Esophagus muscularis mucosa (tissue), 4 donors: ENCODE results near the gene LHFPL5. TPM values are rescaled to one million over a fixed set of nuclear protein-coding genes. Genes with fewer than 3 reads are reported as not detected.

Experiments used
- DNase-seq: peaks from one replicate; pipeline ENCODE4 v3.0.0-alpha.2; 2017; ENCODE audit errors: extremely low spot score
- H3K27ac ChIP-seq, 4 donors: fragments of 200-600 bp; sonication (generic); replicated peaks in 1 of 4; 1 replicate in 3 of 4; 2 replicates in 1 of 4; pipeline ENCODE4 v1.5.1; 2016 to 2019; ENCODE audit warnings: mild to moderate bottlenecking in 1 of 4
- H3K27me3 ChIP-seq, 4 donors: fragments of 200-600 bp; sonication (generic); one replicate each; pipeline versions ENCODE4 v1.5.1 to v1.6.0; 2016 to 2019
- H3K36me3 ChIP-seq, 4 donors: fragments of 200-600 bp; sonication (generic); one replicate each; pipeline ENCODE4 v1.5.1; 2016 to 2019
- H3K4me1 ChIP-seq, 4 donors: fragments of 200-600 bp; sonication (generic); one replicate each; pipeline ENCODE4 v1.5.1; 2016 to 2019
- H3K4me3 ChIP-seq, 4 donors: fragments of 200-600 bp; sonication (generic); 1 replicate in 2 of 4; 2 replicates in 2 of 4; pipeline ENCODE4 v1.5.1; 2016 to 2019; ENCODE audit warnings: mild to moderate bottlenecking in 4 of 4, moderate library complexity in 1 of 4
- H3K9me3 ChIP-seq, 4 donors: fragments of 200-600 bp; sonication (generic); 1 replicate in 3 of 4; 2 replicates in 1 of 4; pipeline ENCODE4 v1.5.1; 2016 to 2019
- EP300 ChIP-seq: sonication (generic); formaldehyde crosslinking; IDR thresholded peaks from one replicate; pipeline ENCODE4 v1.6.1; 2017; ENCODE audit warnings: antibody characterized with exemption
- POLR2A ChIP-seq: fragments of 450-650 bp; IDR thresholded peaks from one replicate; pipeline ENCODE4 v1.6.1; 2017; ENCODE audit warnings: antibody characterized with exemption, moderate library complexity, mild to moderate bottlenecking, low read depth
- POLR2AphosphoS5 ChIP-seq, 2 donors: sonication (generic); formaldehyde crosslinking; IDR thresholded peaks; one replicate each; pipeline ENCODE4 v1.6.1; 2017; ENCODE audit warnings: antibody characterized with exemption in 2 of 2
- WGBS: methylation state at CpG from one replicate; pipeline ENCODE4 v1.1.5; 2018; 5-methylcytosine and 5-hydroxymethylcytosine counted together
- intact Hi-C: fragments of 100-400 bp; cut with DNase I; formaldehyde crosslinking; loops from one replicate; pipeline ENCODE4 v1.15.1; 2023
- total RNA-seq, 4 donors: library from RNA; depleted of rRNA; stranded (reverse); fragments of >200 nt; gene quantifications; one replicate each; pipeline versions ENCODE4 v1.1.0 to v1.2.1, GENCODE V29; 2016
- TF ChIP-seq, protein P1 (sequence below), 3 experiments: fragments of 200-600 bp in 2 of 3; fragments of 450-650 bp in 1 of 3; sonication (generic) in 2 of 3; IDR thresholded peaks; one replicate each; pipeline ENCODE4 v1.5.1; 2017 to 2019; ENCODE audit warnings: antibody characterized with exemption in 3 of 3, mild to moderate bottlenecking in 2 of 3, moderate library complexity in 1 of 3

The LHFPL5 gene
- total RNA-seq, 4 donors from 2014 or later, result not detected

DNA sequence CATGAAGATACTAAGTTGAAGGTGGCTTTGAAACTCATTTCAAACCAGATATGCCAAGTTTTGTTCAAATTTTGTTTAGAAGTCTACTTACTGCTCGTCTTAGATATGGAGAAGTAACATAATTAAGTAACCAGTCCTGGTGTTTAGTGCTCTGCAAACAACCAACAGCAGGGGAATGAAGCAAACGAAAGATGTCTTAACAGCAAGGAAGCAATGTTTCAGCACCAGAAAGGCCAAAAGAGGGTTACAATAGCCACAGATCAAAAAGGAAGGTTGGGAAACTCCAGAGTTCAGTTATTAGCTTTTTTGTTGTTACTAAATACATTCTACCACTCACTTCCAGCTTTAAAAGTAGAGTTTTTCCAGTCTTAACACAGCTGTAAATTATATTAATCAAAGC is 45.1 kb downstream of the LHFPL5 start:
- Histone ChIP-seq H3K27me3 (no peaks in the 10 kb centered on the region), H3K27ac (no peak overlapping the region), H3K4me1 (no peaks in the 10 kb centered on the region), H3K9me3 (peaks cover 0 to 7% (median 0%) of the 10 kb centered on the region in 4 donors), H3K36me3 (peaks cover 5 to 48% (median 37%) of the 10 kb centered on the region in 4 donors), H3K4me3 (no peak overlapping the region)
- no peak for DNase-seq
- TF ChIP-seq POLR2AphosphoS5 (IDR thresholded peaks at IDR 0.05) (no peak), EP300 (no peak), POLR2A (no peak)
- TF ChIP-seq, protein P1, sequence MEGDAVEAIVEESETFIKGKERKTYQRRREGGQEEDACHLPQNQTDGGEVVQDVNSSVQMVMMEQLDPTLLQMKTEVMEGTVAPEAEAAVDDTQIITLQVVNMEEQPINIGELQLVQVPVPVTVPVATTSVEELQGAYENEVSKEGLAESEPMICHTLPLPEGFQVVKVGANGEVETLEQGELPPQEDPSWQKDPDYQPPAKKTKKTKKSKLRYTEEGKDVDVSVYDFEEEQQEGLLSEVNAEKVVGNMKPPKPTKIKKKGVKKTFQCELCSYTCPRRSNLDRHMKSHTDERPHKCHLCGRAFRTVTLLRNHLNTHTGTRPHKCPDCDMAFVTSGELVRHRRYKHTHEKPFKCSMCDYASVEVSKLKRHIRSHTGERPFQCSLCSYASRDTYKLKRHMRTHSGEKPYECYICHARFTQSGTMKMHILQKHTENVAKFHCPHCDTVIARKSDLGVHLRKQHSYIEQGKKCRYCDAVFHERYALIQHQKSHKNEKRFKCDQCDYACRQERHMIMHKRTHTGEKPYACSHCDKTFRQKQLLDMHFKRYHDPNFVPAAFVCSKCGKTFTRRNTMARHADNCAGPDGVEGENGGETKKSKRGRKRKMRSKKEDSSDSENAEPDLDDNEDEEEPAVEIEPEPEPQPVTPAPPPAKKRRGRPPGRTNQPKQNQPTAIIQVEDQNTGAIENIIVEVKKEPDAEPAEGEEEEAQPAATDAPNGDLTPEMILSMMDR (IDR thresholded peaks at IDR 0.05), result no peak
- 81% methylated on average over 2 of the region's 2 CpGs for WGBS
- intact Hi-C loops, result no loop called here

DNA sequence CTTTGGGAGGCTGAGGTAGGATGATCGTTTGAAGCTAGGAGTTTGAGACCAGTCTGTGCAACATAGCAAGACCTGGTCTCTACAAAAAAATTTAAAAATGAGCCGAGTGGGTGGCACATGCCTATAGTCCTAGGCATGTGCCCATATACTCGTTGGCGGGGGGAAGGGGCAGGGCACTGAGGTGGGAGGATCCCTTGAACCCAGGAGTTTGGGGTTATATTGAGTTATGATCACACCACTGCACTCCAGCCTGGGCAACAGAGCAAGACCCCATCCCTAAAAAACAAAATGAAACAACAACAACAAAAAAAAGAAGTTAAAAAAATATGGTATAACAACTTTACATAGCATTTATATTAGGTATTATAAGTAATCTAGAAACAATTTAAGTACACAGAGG is 47.8 kb downstream of the LHFPL5 start:
- H3K27ac ChIP-seq, result no peak overlapping the region
- TF ChIP-seq POLR2A (no peak), EP300 (no peak), POLR2AphosphoS5 (IDR thresholded peaks at IDR 0.05) (no peak)
- TF ChIP-seq, protein P1 (IDR thresholded peaks at IDR 0.05), result no peak
- H3K4me3 ChIP-seq, result no peak overlapping the region
- intact Hi-C loops, result no loop called here
- H3K36me3 ChIP-seq, result peaks cover 17 to 66% (median 53%) of the 10 kb centered on the region in 4 donors
- H3K27me3 ChIP-seq, result no peaks in the 10 kb centered on the region
- WGBS, result 96% methylated on average over 4 of the region's 4 CpGs
- no peaks in the 10 kb centered on the region for H3K4me1 ChIP-seq
- DNase-seq, result no peak
- H3K9me3 ChIP-seq, result peaks cover 0 to 7% (median 0%) of the 10 kb centered on the region in 4 donors

DNA sequence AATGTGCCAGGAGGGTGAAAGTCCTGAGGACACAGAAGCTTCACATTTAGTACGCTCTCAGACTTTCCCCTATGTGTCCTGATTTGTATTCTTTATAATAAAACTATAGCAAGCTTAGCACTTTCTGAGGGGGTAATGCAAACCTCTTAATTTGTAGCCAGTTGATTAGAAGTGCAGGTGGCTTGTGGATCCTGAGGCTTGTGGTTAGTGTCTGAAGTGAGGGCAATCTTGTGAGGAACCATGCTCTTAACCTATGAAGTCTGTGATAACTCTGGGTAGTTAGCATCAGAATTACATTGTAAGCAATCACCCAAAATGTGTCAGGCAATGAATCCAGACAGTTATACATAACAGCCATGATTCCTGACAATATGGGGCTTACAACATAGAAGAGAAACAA is 51.1 kb downstream of the LHFPL5 start:
- intact Hi-C loops, result no loop called here
- 100% methylated on average over 1 of the region's 1 CpG for WGBS
- H3K27ac ChIP-seq, result no peak overlapping the region
- peaks cover 17 to 77% (median 56%) of the 10 kb centered on the region in 4 donors for H3K36me3 ChIP-seq
- H3K4me3 ChIP-seq, result no peak overlapping the region
- no peak for TF ChIP-seq POLR2AphosphoS5 (IDR thresholded peaks at IDR 0.05)
- TF ChIP-seq, protein P1 (IDR thresholded peaks at IDR 0.05), result no peak
- no peak for TF ChIP-seq EP300
- TF ChIP-seq POLR2A, result no peak
- no peaks in the 10 kb centered on the region for H3K9me3 ChIP-seq
- no peaks in the 10 kb centered on the region for H3K4me1 ChIP-seq
- no peak for DNase-seq
- H3K27me3 ChIP-seq, result no peaks in the 10 kb centered on the region

DNA sequence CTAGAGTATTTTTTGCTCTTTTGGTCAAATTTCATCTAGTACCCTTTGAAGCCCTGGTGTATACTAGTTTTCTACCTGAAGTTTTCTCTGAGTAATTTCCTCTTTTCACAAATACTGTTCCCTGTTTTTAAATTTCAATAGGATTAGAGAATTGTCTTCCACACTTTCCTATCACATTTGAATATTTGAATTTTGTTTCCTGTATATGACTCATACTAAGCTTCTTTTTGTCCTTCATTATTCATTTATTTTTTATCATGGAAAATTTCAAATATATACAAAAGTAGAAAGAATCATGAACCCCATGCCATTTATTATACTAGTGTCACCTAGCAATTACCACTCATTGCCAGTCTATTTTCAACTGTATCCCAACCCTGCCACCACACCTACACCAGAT is 52.7 kb downstream of the LHFPL5 start:
- no peak overlapping the region for H3K27ac ChIP-seq
- no peak for DNase-seq
- H3K36me3 ChIP-seq, result peaks cover 11 to 70% (median 46%) of the 10 kb centered on the region in 4 donors
- no peak overlapping the region for H3K4me3 ChIP-seq
- no peaks in the 10 kb centered on the region for H3K27me3 ChIP-seq
- H3K9me3 ChIP-seq, result no peaks in the 10 kb centered on the region
- intact Hi-C loops, result no loop called here
- no peaks in the 10 kb centered on the region for H3K4me1 ChIP-seq
- TF ChIP-seq POLR2A, result no peak
- TF ChIP-seq, protein P1 (IDR thresholded peaks at IDR 0.05), result no peak

DNA sequence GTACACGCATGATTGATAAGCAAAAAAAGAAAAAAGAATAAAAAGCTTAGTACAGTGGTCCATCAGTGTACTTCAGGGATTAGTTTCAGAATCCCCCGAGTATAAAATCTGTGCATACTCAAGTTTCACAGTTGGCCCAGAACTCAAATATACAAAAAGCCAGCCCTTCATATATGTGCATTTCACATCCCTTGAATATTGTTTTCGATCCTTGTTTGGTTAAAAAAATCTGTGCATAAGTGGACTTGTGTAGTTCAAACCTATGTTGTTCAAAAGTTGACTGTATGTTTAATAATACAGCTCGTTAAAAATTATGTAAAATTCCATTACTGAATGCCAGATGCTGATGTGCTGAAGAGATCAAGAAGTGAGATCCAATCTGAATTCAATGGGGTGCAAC is 54.2 kb downstream of the LHFPL5 start:
- H3K36me3 ChIP-seq, result peaks cover 11 to 57% (median 37%) of the 10 kb centered on the region in 4 donors
- WGBS, result 93% methylated on average over 4 of the region's 4 CpGs
- no peak overlapping the region for H3K4me3 ChIP-seq
- no peaks in the 10 kb centered on the region for H3K4me1 ChIP-seq
- intact Hi-C loops, result no loop called here
- H3K27me3 ChIP-seq, result no peaks in the 10 kb centered on the region
- H3K9me3 ChIP-seq, result no peaks in the 10 kb centered on the region
- DNase-seq, result no peak
- TF ChIP-seq EP300, result no peak
- no peak for TF ChIP-seq POLR2AphosphoS5 (IDR thresholded peaks at IDR 0.05)
- no peak for TF ChIP-seq POLR2A
- TF ChIP-seq, protein P1 (IDR thresholded peaks at IDR 0.05), result no peak
- H3K27ac ChIP-seq, result no peak overlapping the region
